ENCODE results near the gene NDUFC2. TPM values are rescaled to one million over a fixed set of nuclear protein-coding genes. Genes with fewer than 3 reads are reported as not detected.

Gene NDUFC2
- total RNA-seq = 100 to 1,000 TPM in 2 of 5 donors, 10 to 100 TPM in 2, not detected in 1; 53.6 to 336 (median 92.4) TPM
- 100 to 1,000 TPM; 110 to 121 (median 119) TPM for polyA plus RNA-seq
- long read RNA-seq, donor 1, transcript NDUFC2-201 (3 exons, 2,518 nt) = major isoform, 55 of 65 reads
- long read RNA-seq, donor 1, partial matches to known transcripts = 10 of 65 reads
- long read RNA-seq, donor 1, other reads (novel, unspliced or antisense) = 0 of 65 reads
- long read RNA-seq, donor 2, transcript NDUFC2-201 (3 exons, 2,518 nt) = major isoform, 80 of 91 reads
- long read RNA-seq, donor 2, partial matches to known transcripts = 9 of 91 reads
- long read RNA-seq, donor 2, other reads (novel, unspliced or antisense) = 0 of 91 reads
- long read RNA-seq, donor 3, transcript NDUFC2-201 (3 exons, 2,518 nt) = major isoform, 70 of 81 reads
- long read RNA-seq, donor 3, partial matches to known transcripts = 9 of 81 reads
- long read RNA-seq, donor 3, other reads (novel, unspliced or antisense) = 0 of 81 reads
- long read RNA-seq, donor 4, transcript NDUFC2-201 (3 exons, 2,518 nt) = major isoform, 11 of 11 reads
- long read RNA-seq, donor 4, partial matches to known transcripts = 0 of 11 reads
- long read RNA-seq, donor 4, other reads (novel, unspliced or antisense) = 0 of 11 reads
- long read RNA-seq, donor 5, transcript NDUFC2-201 (3 exons, 2,518 nt) = major isoform, 96 of 115 reads
- long read RNA-seq, donor 5, partial matches to known transcripts = 18 of 115 reads
- long read RNA-seq, donor 5, other reads (novel, unspliced or antisense) = 0 of 115 reads
- long read RNA-seq, donor 6, transcript NDUFC2-204 (2 exons, 561 nt) = minor isoform, 6 of 288 reads
- long read RNA-seq, donor 6, transcript NDUFC2-201 (3 exons, 2,518 nt) = major isoform, 241 of 288 reads
- long read RNA-seq, donor 6, partial matches to known transcripts = 31 of 288 reads
- long read RNA-seq, donor 6, other reads (novel, unspliced or antisense) = 8 of 288 reads
- long read RNA-seq, donor 7, transcript NDUFC2-201 (3 exons, 2,518 nt) = major isoform, 148 of 170 reads
- long read RNA-seq, donor 7, partial matches to known transcripts = 18 of 170 reads
- long read RNA-seq, donor 7, other reads (novel, unspliced or antisense) = 0 of 170 reads
- long read RNA-seq, donor 8, transcript NDUFC2-201 (3 exons, 2,518 nt) = major isoform, 105 of 123 reads
- long read RNA-seq, donor 8, partial matches to known transcripts = 14 of 123 reads
- long read RNA-seq, donor 8, other reads (novel, unspliced or antisense) = 0 of 123 reads
- long read RNA-seq, donor 9, transcript NDUFC2-201 (3 exons, 2,518 nt) = major isoform, 128 of 195 reads
- long read RNA-seq, donor 9, partial matches to known transcripts = 65 of 195 reads
- long read RNA-seq, donor 9, other reads (novel, unspliced or antisense) = 0 of 195 reads
- long read RNA-seq, donor 10, transcript NDUFC2-201 (3 exons, 2,518 nt) = major isoform, 53 of 61 reads
- long read RNA-seq, donor 10, partial matches to known transcripts = 8 of 61 reads
- long read RNA-seq, donor 10, other reads (novel, unspliced or antisense) = 0 of 61 reads

GRCh38 chr11:78079232-78080083 is at the start of gene NDUFC2:
Gene NDUFC2, minus strand, starts transcription at chr11:78079862. Its CDS starts 118 bp downstream, at chr11:78079744.
- Histone ChIP-seq H3K9me3 (no peaks in the 10 kb centered on the region), H3K27ac (peak within 1 kb of the TSS; percentile 77 to 92 (median 91)), H3K4me3 (peak within 1 kb of the TSS; percentile 57 to 97 (median 92)), H3K4me1 (peaks cover 35 to 59% (median 49%) of the 10 kb centered on the region in 4 donors), H3K36me3 (no peaks in the 10 kb centered on the region), H3K27me3 (no peaks in the 10 kb centered on the region)
- peak; percentile 75 to 91 (median 88) for TF ChIP-seq POLR2AphosphoS5 (IDR thresholded peaks at IDR 0.05)
- peak in 1 of 7 experiments; percentile 12 for TF ChIP-seq CTCF (IDR thresholded peaks at IDR 0.05)
- TF ChIP-seq POLR2A (IDR thresholded peaks at IDR 0.05) = no peak
- TF ChIP-seq EP300 (IDR thresholded peaks at IDR 0.05) = no peak
- peak; percentile 83 to 95 for DNase-seq
- 0 to 1% (median 0%) methylated on average over 40 to 68 of the region's 68 CpGs for WGBS, 5 donors
- intact Hi-C loops (cut with DNase I; ENCODE audit: low total_unique reads) = no loop called here

GRCh38 chr11:78127403-78127802 is 47.7 kb upstream of the NDUFC2 start:
- H3K4me3 ChIP-seq = no peak overlapping the region
- TF ChIP-seq CTCF (IDR thresholded peaks at IDR 0.05) (no peak), POLR2AphosphoS5 (IDR thresholded peaks at IDR 0.05) (no peak), POLR2A (IDR thresholded peaks at IDR 0.05) (no peak), EP300 (IDR thresholded peaks at IDR 0.05) (no peak)
- H3K36me3 ChIP-seq = peaks cover 0 to 17% (median 13%) of the 10 kb centered on the region in 4 donors
- H3K27me3 ChIP-seq = no peaks in the 10 kb centered on the region
- intact Hi-C loops (cut with DNase I; ENCODE audit: low total_unique reads) = no loop called here
- no peaks in the 10 kb centered on the region for H3K9me3 ChIP-seq
- DNase-seq = no peak
- 92 to 99% (median 96%) methylated on average over 3 of the region's 3 CpGs for WGBS, 5 donors
- no peak overlapping the region for H3K27ac ChIP-seq
- H3K4me1 ChIP-seq = peaks cover 0 to 3% (median 0%) of the 10 kb centered on the region in 4 donors

GRCh38 chr11:78112582-78113275 is 33.1 kb upstream of the NDUFC2 start:
- intact Hi-C loops (cut with DNase I; ENCODE audit: low total_unique reads) = no loop called here
- Histone ChIP-seq H3K4me3 (no peak overlapping the region), H3K4me1 (no peaks in the 10 kb centered on the region), H3K27ac (no peak overlapping the region), H3K27me3 (no peaks in the 10 kb centered on the region), H3K9me3 (no peaks in the 10 kb centered on the region), H3K36me3 (peaks cover 10 to 77% (median 62%) of the 10 kb centered on the region in 4 donors)
- no peak for TF ChIP-seq POLR2AphosphoS5 (IDR thresholded peaks at IDR 0.05)
- TF ChIP-seq EP300 (IDR thresholded peaks at IDR 0.05) = no peak
- no peak for TF ChIP-seq POLR2A (IDR thresholded peaks at IDR 0.05)
- no peak for TF ChIP-seq CTCF (IDR thresholded peaks at IDR 0.05)
- WGBS, 5 donors = 74 to 89% (median 89%) methylated on average over 6 of the region's 6 CpGs
- DNase-seq = no peak

Data from stomach (tissue), 19 donors.